Measurements from ENCODE around the gene SLC28A1. TPM values are rescaled to one million over a fixed set of nuclear protein-coding genes. Genes with fewer than 3 reads are reported as not detected.

SLC28A1 gene
- total RNA-seq, 1 experiment from 2014 or later = not detected

DNA sequence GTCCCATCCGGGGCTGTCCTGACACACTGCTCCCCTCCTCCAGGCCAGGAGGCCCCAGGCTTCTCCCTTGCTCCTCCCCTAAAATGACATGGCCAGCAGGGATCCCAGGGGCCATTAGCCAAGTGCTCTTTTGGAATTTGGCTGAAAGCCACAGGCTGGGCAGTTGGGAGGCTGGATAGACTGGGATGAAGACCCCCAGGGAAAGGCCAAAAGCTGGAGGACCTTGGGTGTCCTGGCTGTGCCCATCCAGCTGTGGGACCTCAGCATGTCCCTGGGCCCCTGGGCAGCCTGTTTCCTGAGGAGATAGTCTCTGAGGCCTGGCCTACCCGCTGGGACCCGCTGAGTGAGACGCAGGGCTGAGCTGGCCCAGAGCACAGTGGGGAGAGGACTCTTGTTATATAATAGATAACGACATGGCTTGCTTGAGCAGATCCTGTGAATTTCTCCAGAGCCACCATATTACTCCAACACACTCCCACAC lies 91.4 kb downstream of the SLC28A1 start:
- no peaks in the 10 kb centered on the region for H3K9me2 ChIP-seq (ENCODE audit: insufficient read depth)
- DNase-seq (ENCODE audit: low read depth, low spot score) = no peak
- no TSS peak for BruUV-seq (replicated peaks)
- CTCF ChIA-PET = no interaction called here
- peaks cover 8 to 19% of the 10 kb centered on the region in 2 experiments; a peak in 3 of 4 replicates for H3K4me1 ChIP-seq (ENCODE audit: control insufficient read depth in 1 of 2, insufficient read depth in 2 of 2, low read length in 2 of 2)
- no peaks in the 10 kb centered on the region for H3K9me3 ChIP-seq (ENCODE audit: control insufficient read depth in 1 of 2, insufficient read depth in 1 of 2, low read depth in 1 of 2, low read length in 2 of 2)
- H3K27ac ChIP-seq (ENCODE audit: low read depth, low read length) = no peak overlapping the region
- no peaks in the 10 kb centered on the region for H3K36me3 ChIP-seq (ENCODE audit: control insufficient read depth in 1 of 2, insufficient read depth in 2 of 2, low read length in 2 of 2)
- H3K4me2 ChIP-seq (ENCODE audit: low read length) = no peak overlapping the region
- no peaks in the 10 kb centered on the region for H3K79me2 ChIP-seq (ENCODE audit: insufficient read depth, low read length)
- no peaks in the 10 kb centered on the region for H4K20me1 ChIP-seq (ENCODE audit: insufficient read depth)
- no peak overlapping the region for H3K9ac ChIP-seq (ENCODE audit: low read length)
- ATAC-seq = no peak
- no peaks in the 10 kb centered on the region for H3K27me3 ChIP-seq (ENCODE audit: insufficient read depth, low read length)
- RAD21 ChIA-PET (ENCODE audit: low non-redundant PET in 1 of 2, low total read pairs in 2 of 2, uncharacterized antibody in 2 of 2, unreplicated experiment in 2 of 2) = no interaction called here
- TF ChIP-seq EZH2 (IDR thresholded peaks at IDR 0.05) = no peak
- TF ChIP-seq ZNF274 (IDR thresholded peaks at IDR 0.05; ENCODE audit: low read depth, low read length) = no peak
- TF ChIP-seq, protein P1, sequence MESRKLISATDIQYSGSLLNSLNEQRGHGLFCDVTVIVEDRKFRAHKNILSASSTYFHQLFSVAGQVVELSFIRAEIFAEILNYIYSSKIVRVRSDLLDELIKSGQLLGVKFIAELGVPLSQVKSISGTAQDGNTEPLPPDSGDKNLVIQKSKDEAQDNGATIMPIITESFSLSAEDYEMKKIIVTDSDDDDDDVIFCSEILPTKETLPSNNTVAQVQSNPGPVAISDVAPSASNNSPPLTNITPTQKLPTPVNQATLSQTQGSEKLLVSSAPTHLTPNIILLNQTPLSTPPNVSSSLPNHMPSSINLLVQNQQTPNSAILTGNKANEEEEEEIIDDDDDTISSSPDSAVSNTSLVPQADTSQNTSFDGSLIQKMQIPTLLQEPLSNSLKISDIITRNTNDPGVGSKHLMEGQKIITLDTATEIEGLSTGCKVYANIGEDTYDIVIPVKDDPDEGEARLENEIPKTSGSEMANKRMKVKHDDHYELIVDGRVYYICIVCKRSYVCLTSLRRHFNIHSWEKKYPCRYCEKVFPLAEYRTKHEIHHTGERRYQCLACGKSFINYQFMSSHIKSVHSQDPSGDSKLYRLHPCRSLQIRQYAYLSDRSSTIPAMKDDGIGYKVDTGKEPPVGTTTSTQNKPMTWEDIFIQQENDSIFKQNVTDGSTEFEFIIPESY (IDR thresholded peaks at IDR 0.05; ENCODE audit: extremely low read depth, insufficient replicate concordance, low read length) = no peak
- TF ChIP-seq POLR2AphosphoS5 (IDR thresholded peaks at IDR 0.05; ENCODE audit: low read depth, low read length) = no peak
- no peak for TF ChIP-seq FOSL1 (IDR thresholded peaks at IDR 0.05; ENCODE audit: low read depth)
- TF ChIP-seq TCF7L2 (IDR thresholded peaks at IDR 0.05; ENCODE audit: borderline replicate concordance, extremely low read depth, insufficient read depth, insufficient read length) = no peak
- TF ChIP-seq SIN3A (IDR thresholded peaks at IDR 0.05; ENCODE audit: low read depth) = no peak
- no peak for TF ChIP-seq RAD21 (IDR thresholded peaks at IDR 0.05; ENCODE audit: low read depth)
- no peak for TF ChIP-seq JUND (IDR thresholded peaks at IDR 0.05)
- no peak for TF ChIP-seq YY1 (IDR thresholded peaks at IDR 0.05; ENCODE audit: extremely low read depth, insufficient replicate concordance, low read depth, low read length)
- TF ChIP-seq SP1 (IDR thresholded peaks at IDR 0.05; ENCODE audit: low read depth) = no peak
- no peak for TF ChIP-seq EGR1 (IDR thresholded peaks at IDR 0.05; ENCODE audit: low read depth)
- intact Hi-C loops (cut with micrococcal nuclease) = no loop called here
- H2AFZ ChIP-seq (ENCODE audit: low read depth, low read length, poor library complexity, severe bottlenecking) = no peak overlapping the region
- H3K4me3 ChIP-seq (replicated peaks in 1 of 2; ENCODE audit: low read depth in 1 of 2, low read length in 2 of 2) = no peak overlapping the region
- POLR2A ChIA-PET = no interaction called here
